GM13976 (cell line): ENCODE results near the gene KRTCAP2.

ENCODE experiments used
- DNase-seq: peaks from one replicate; pipeline ENCODE4 v3.0.0; 2012; ENCODE audit warnings: low spot score
- CTCF ChIP-seq: IDR thresholded peaks from 2 replicates; pipeline ENCODE4 v1.5.1; 2012; ENCODE audit warnings: borderline replicate concordance, mild to moderate bottlenecking; ENCODE audit not compliant: insufficient read depth; ENCODE audit errors: extremely low read depth, missing control alignments, control extremely low read depth
- in situ Hi-C: fragments of 300-500 bp; cut with MboI; formaldehyde crosslinking; loops from one replicate; pipeline ENCODE4 v1.12.0; 2022; ENCODE audit warnings: low sequenced_read_pairs, mixed read lengths, inconsistent platforms; ENCODE audit not compliant: unreplicated experiment

KRTCAP2 gene

DNA sequence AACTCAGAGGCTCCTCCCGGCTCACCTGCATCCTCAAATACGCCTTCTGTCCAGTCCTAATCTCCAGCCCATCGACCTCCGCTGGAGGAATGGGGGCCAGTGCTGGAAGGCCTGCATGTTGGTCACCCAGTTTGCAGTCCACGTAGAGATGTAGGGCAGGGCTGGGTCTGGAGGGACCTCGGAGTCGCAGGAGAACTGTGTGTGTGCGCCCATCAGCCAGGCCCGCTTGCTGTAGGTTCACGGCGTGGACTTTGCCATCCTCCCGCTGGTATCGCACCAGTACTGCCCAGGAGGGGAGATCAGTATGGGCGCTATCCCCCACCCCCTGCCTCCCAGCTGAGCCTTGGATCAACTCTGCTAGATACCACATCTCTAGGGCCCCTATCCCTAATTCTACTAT lies 31.9 kb upstream of the KRTCAP2 start:
- DNase-seq, result no peak
- in situ Hi-C loops, result no loop called here
- TF ChIP-seq CTCF, result no peak

DNA sequence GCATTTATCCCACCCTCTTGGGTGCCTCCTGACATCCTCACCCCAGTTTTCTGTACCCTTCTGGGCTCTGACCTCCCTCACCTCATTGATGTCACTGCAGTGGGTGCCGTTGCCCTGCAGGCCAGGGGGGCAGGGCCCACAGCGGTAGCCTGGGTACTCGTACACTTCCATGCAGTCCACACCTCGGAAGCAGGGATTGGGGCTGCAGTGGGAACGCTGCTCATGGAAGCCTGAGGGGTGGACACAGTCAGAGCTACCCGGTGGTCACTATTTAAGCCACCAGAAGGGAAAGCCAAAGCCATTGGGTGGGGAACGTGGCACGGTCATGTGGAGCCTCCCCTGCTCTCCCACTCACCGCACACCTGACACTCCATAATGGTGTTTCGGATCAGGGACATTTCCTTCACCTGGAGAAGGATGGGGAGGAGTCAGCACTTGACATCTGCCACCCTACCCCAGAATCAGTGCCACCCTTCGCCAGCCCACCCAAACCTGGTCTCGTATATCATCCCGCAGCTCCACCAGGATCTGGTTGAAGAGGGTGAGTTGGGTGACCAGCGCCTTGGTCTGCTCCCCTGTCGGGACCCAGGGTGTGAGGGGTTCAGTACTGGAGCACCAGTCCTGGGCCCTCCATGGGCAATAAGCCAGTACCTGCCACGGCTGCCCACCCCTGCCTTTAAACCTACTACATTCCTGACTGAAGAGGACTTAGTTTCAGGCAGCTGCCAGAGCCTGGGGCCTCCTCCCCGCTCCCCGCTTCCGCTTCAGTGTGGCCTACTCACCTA lies 29.8 kb upstream of the KRTCAP2 start:
- no peak for DNase-seq
- in situ Hi-C loops, result no loop called here
- no peak for TF ChIP-seq CTCF

GRCh38 chr1:155202198-155202597 lies 29.1 kb upstream of the KRTCAP2 start:
- in situ Hi-C loops, result no loop called here
- no peak for TF ChIP-seq CTCF
- no peak for DNase-seq

GRCh38 chr1:155200920-155201319 lies 27.8 kb upstream of the KRTCAP2 start:
- in situ Hi-C loops, result no loop called here
- no peak for TF ChIP-seq CTCF
- DNase-seq, result no peak

- in situ Hi-C loops, result no loop called here
- DNase-seq, result no peak
- TF ChIP-seq CTCF, result no peak
Measured at GRCh38 chr1:155199792-155200191, 26.7 kb upstream of the KRTCAP2 start.

DNA sequence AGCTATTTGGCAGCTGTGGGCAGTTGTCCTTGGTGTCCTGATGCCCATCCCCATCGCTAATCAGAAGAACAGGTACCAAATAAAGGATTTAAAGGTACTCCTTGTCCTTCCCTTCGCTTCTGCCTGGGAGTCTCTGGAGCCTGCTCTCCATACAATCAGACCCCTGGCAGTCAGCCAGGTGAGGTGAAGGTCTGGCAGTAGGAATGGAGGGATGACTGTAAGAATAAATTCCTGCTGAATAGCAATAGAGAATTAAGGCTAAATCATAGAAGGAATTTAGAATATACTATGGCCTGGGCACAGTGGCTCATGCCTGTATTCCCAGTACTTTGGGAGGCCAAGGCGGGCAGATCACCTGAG lies 25.4 kb upstream of the KRTCAP2 start:
- in situ Hi-C loops, result no loop called here
- DNase-seq, result no peak

More for the DNA sequence above, 25.4 kb upstream of the KRTCAP2 start:
- no peak for TF ChIP-seq CTCF
